ENCODE results near the gene S100A5.
"Not testable (repeated sequence)": the region's sequence is repeated elsewhere in the genome, so short reads cannot be mapped to it uniquely, and the experiment has no call there.

Gene S100A5

GRCh38 chr1:153566414-153567371 lies 26.0 kb upstream of the S100A5 start:
- DNase-seq: peak; percentile 80

DNA sequence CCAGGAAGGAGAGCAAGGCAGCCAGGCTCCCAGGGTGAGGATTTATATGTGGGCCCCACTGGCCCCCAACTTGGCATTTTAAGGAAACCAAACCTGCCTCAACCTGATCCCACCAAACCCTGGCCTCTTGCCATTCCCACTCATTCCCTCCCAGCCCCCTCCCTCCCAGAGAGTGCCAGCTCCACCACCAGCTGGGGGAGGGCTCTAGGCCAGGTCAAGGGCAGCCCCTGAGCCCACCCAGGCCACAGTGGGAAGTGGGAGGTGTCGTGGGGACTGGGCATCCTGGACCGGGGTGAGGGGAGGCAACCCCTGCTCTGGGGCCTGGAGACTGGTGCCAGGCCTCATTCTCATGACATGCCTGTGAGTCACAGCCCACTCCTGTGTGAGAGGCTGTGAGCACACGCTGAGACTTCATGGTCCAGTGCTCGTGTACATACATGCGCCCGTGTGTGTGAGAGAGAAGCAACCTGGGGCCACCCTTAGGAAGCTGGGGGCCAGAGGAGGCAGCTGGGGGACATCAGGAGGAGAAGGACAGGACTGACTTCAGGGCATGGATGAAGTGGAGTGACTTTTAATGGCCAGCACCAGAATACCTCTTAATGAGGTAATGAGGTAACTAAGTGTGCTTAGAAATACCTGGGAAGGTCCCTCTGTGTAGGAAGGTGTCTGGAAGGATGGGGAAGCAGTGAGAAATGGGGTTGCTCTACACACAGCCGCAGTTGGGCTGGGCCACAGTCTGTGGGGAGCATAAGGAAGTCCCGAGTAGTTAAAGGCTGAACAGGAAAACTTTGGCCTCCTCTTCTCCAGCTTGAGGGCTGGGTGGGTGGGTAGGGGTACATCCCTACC lies 25.0 kb upstream of the S100A5 start, which contains the start of gene S100A2:
S100A2 (minus strand) TSS at position 316 of the 846 bp plus-strand sequence. CDS start 1,967 bp downstream, outside the sequence.
- DNase-seq: peak; percentile 23

- DNase-seq: no peak
These were observed 23.3 kb upstream of the S100A5 start for GRCh38 chr1:153563991-153564390.

DNA sequence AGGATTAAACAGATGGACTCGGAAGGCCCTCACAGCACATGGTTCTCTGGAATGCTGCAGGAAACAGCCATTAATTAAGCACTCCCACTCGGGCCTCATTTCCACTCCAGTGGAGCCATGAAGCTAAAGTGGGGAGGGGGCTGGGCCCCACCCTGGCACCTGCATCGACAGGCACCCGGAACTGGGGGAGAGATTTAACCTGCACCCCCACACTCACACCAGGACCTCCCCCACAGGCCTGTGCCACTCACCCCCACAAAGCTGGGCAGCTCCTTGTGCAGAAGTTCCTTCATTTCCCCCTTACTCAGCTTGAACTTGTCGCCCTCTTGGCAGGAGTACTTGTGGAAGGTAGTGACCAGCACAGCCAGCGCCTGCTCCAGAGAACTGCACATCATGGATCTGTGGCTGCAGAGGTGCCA lies 22.8 kb upstream of the S100A5 start:
- DNase-seq: no peak

- not testable (repeated sequence) for DNase-seq
These were observed 21.3 kb upstream of the S100A5 start for GRCh38 chr1:153562021-153562420.

GRCh38 chr1:153561466-153561985 lies 20.8 kb upstream of the S100A5 start:
- no peak for DNase-seq

DNA sequence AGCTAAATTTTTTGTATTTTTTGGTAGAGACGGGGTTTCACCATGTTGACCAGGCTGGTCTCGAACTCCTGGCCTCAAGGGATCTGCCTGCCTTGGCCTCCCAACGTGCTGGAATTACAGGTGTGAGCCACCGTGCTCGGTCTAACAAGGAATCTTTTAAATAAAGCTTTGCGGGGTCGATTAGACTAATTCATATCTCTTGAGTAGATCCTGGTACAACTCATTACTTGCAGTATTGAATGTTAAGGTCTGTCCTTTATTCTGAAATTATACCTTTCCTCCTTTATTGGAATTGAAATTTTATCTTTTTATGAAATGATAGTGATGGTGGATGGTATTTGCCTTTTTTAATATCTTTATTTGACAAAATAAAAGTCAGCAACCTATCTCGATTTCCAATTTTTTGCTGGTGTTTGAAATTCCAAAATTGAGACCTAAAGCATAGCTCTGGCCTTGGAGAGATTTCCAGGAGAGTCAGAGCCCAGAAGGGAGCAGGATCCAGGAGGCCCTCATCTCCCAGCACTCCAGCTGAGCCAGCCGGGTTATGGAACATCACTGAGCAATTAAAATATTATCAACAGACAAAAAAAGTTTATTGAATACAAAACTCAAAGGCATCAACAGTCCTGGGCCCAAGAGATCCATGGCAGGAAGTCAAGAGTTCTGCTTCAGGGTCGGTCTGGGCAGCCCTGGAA lies 20.2 kb upstream of the S100A5 start:
- no peak for DNase-seq

DNA sequence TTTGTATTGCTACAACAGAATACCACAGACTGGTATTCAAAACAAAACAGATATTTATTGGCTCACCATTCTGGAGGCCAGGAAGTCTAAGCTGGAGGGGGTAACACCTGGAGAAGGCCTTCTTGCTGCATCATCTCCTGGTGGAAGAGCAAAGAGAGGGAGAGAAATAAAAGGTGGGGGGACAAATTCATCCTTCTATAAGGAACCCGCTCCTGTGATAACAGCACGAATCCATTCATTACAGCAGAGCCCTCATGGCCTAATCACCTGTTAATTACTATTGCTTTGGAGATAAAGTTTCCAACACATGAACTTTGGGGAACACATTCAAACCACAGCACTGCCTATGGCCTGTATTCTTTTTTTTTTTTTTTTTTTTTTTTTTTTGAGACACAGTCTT lies 19.5 kb upstream of the S100A5 start:
- DNase-seq: no peak

DNA sequence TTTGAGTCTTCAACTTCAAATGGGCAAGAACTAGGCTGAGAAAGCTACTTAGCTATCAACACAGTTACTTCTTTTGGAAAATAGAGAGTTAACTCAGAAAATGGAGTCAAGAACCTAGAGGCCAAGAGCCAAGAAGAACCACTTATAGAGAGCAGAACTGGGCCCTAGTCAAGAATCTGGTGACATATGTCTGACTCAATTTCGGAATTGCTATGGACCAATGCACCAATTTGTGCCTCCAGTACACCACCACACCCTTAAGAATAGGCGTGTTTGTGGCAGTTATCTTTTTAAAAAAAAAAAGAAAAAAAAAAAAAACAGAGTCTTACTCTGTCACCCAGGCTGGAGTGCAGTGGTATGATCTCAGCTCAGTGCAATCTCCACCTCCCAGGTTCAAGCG lies 17.1 kb upstream of the S100A5 start:
- no peak for DNase-seq

DNA sequence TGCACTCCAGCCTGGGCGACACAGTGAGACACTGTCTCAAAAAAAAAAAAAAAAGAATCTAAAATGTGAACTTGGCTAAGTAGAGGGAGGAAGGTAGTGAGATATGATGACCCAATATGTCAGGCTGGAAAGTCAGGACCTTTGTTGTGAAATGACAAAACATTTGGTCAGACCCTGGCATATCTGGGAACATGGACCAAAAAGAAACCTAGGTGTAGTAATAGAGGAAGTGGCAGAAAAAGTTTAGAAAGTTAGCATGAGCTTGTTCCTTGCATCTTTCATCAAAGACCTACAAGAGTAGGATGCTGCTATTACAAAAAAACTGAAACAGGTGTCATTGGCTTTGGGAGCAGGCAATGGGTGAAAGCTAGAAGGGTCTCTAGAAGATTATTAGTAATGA lies 15.6 kb upstream of the S100A5 start:
- DNase-seq: no peak

DNA sequence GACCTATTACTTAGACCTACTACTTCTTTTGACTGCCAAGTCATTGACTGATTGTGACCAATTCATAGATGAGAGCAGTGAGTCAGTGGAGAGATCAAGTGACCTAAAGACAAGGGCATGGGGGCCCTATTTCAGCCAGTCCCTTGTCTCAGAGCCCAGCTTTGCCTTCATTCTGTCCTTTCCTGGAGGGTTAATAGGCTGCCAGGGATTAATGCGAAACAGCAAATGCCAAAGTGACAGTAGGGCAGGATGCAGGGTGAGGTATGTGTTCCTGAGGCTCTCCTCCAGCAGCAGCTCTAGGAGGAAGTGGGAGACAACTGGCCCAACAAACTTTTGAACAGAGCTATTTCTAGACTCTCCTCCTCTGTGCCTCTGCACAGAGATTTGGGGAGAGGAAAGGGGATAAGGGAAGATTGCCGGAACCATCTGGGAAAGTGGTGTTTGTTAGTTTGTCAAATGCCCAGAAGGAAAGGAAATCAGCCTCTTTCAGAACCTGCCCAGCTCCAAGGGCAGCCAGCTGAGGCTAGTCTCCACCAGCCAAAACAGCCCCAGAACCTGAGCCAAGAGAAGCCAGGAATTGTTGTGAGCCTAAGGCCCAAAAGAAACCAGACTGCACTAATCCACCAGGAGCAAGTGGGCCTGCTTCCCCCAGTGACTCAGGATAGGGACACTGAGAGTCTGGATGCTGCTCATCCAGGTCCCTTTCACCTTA lies 13.3 kb upstream of the S100A5 start:
- DNase-seq: no peak

- DNase-seq: no peak
These were observed 12.4 kb upstream of the S100A5 start for GRCh38 chr1:153553096-153553495.

DNA sequence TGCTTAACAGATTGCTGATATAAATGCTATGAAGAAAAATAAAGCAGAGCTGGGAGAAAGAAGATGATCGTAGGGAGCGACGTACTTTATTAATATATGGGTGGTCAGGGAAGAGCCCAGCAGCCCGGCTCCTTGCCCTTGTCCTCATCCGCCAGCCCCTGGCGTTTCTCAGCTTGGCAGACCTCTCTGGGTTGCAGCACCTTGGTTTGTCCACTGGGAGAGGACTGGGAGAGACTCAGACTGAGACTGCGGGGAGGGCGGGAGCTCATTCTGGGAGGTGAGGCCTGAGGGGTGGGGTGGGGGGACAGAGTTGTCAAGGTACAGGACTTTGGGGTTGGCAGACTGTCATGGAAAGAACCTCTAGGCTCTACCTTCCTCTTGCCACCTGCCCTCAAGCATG lies 11.6 kb upstream of the S100A5 start:
- DNase-seq: no peak

- no peak for DNase-seq
These were observed 10.2 kb upstream of the S100A5 start for GRCh38 chr1:153550827-153551500.

DNA sequence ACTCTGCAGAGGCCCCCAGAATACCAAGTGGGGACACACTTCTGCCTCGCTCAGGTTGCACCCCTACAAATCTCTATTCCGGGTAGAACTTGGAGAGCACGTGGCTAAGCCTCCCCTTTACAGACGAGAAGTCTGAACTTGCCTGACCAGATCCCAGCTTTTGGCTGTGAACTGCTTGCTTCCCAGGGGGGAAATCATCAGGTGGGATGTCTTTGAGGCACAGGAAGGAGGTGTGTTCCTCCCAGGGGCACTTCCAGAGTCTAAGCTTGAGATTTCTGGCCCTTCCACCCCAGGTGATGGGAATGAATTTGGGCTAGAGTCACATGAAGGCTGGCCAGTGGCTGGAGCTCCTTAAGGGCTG lies 9.6 kb upstream of the S100A5 start:
- DNase-seq: no peak

DNA sequence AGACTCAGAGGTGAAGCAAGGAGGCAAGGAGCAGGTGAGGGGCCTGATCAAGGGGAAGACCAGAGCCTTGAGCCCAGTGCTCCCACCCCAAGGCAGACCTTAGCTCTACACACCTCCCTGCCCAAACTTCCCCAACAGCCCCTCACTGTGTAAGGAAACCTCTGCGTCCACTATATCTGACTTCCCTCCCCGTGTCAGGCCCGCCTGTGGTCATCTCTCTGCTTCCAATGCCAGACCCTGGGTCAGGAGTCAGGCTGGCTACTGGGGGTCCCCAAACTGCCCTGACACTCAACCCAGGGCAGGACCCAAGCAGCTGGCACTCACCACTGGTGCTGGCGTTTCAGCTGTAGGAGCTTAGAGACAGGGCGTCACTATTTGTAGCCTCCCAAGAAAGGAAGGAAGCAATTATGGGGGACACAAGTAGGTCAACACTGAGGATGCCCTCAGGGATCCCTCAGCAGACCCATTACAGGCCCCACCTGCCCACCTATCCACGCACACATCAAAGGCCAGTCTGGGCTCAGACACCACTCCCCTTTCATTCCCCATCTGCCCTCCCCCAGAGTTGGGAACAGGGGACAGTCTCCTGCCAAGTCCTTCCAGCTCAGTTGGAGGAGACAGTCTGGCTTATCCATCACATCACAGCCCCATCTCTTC lies 9.1 kb upstream of the S100A5 start:
- DNase-seq: no peak

- DNase-seq: no peak
These were observed 8.3 kb upstream of the S100A5 start, which contains the start of gene S100A3 for GRCh38 chr1:153548722-153549688. S100A3 (minus strand) TSS chr1:153549258; CDS start chr1:153548485, 773 bp downstream.

- no peak for DNase-seq
These were observed 7.1 kb upstream of the S100A5 start for GRCh38 chr1:153547560-153548551.
